Keratinocyte (primary cell): ENCODE data around the gene PCNX1. TPM values are rescaled to one million over a fixed set of nuclear protein-coding genes. Genes with fewer than 3 reads are reported as not detected.

Source experiments
- DNase-seq: peaks from one replicate; pipeline ENCODE4 v3.0.0-alpha.2; 2011; ENCODE audit warnings: low read depth, missing footprints, low spot score
- FAIRE-seq: peaks from 2 replicates; lab custom pipeline; 2011; peaks lifted over from hg19 to GRCh38; lab: Jason Lieb, UNC
- H2AFZ ChIP-seq: 2 replicates; pipeline ENCODE4 v1.6.0; 2012; ENCODE audit warnings: low read length, control low read depth, inconsistent platforms; ENCODE audit not compliant: control insufficient read depth
- H3K27ac ChIP-seq: 2 replicates; pipeline ENCODE4 v1.5.1; 2011; ENCODE audit warnings: low read length; ENCODE audit not compliant: control insufficient read depth, insufficient read depth
- H3K27me3 ChIP-seq: 3 replicates; pipeline ENCODE4 v1.6.0; 2011; ENCODE audit warnings: low read length; ENCODE audit not compliant: control insufficient read depth, insufficient read depth; ENCODE audit errors: extremely low read depth
- H3K36me3 ChIP-seq, 2 experiments: 2 replicates in 1 of 2; 3 replicates in 1 of 2; pipeline ENCODE4 v1.5.1; 2011; ENCODE audit warnings: low read length in 2 of 2, mild to moderate bottlenecking in 1 of 2; ENCODE audit not compliant: control insufficient read depth in 2 of 2, insufficient read depth in 2 of 2; ENCODE audit errors: extremely low read depth in 1 of 2
- H3K4me1 ChIP-seq: 3 replicates; pipeline ENCODE4 v1.5.1; 2011; ENCODE audit warnings: low read length; ENCODE audit not compliant: control insufficient read depth, insufficient read depth; ENCODE audit errors: extremely low read depth
- H3K4me2 ChIP-seq: 3 replicates; pipeline ENCODE4 v1.6.0; 2011; ENCODE audit warnings: low read depth, low read length; ENCODE audit not compliant: control insufficient read depth, insufficient read depth; ENCODE audit errors: extremely low read depth
- H3K4me3 ChIP-seq, 3 experiments: fragments of 200-600 bp in 1 of 3; sonication (generic) in 1 of 3; 2 replicates in 2 of 3; 3 replicates in 1 of 3; pipeline ENCODE4 v1.5.1; 2011 to 2016; ENCODE audit warnings: low read length in 3 of 3, mild to moderate bottlenecking in 3 of 3, control low read depth in 2 of 3, inconsistent platforms in 1 of 3, low read depth in 1 of 3, mixed read lengths in 1 of 3, mixed run types in 1 of 3, moderate library complexity in 1 of 3; ENCODE audit not compliant: control insufficient read depth in 2 of 3, insufficient read depth in 2 of 3; ENCODE audit errors: extremely low read depth in 1 of 3
- H3K79me2 ChIP-seq: 2 replicates; pipeline ENCODE4 v1.6.0; 2012; ENCODE audit warnings: low read length; ENCODE audit not compliant: control insufficient read depth, insufficient read depth
- H3K9ac ChIP-seq: 3 replicates; pipeline ENCODE4 v1.6.0; 2011; ENCODE audit warnings: low read length; ENCODE audit not compliant: control insufficient read depth, insufficient read depth; ENCODE audit errors: extremely low read depth
- H3K9me1 ChIP-seq: 3 replicates; pipeline ENCODE4 v1.6.0; 2011; ENCODE audit warnings: low read length; ENCODE audit not compliant: control insufficient read depth, insufficient read depth; ENCODE audit errors: extremely low read depth
- H3K9me3 ChIP-seq: 2 replicates; pipeline ENCODE4 v1.5.1; 2012; ENCODE audit warnings: low read depth, low read length; ENCODE audit not compliant: control insufficient read depth
- H4K20me1 ChIP-seq: 3 replicates; pipeline ENCODE4 v1.6.0; 2011; ENCODE audit warnings: low read length; ENCODE audit not compliant: control insufficient read depth, insufficient read depth; ENCODE audit errors: extremely low read depth
- CTCF ChIP-seq, 3 experiments: IDR thresholded peaks in 1 of 3; conservative IDR thresholded peaks in 1 of 3; optimal IDR thresholded peaks in 1 of 3; 2 replicates in 2 of 3; 3 replicates in 1 of 3; pipeline versions ENCODE3 to v1.5.1; 2011; ENCODE audit warnings: low read length in 3 of 3, mild to moderate bottlenecking in 3 of 3, moderate library complexity in 2 of 3, control low read depth in 1 of 3, inconsistent platforms in 1 of 3; ENCODE audit not compliant: insufficient read depth in 2 of 3; ENCODE audit errors: extremely low read depth in 1 of 3
- EZH2 ChIP-seq: IDR thresholded peaks from one replicate; pipeline ENCODE4 v1.6.1; 2012; ENCODE audit warnings: inconsistent platforms, mild to moderate bottlenecking, low read length, moderate library complexity
- dilution Hi-C: fragments of 300-500 bp; cut with MboI; formaldehyde crosslinking; loops from one replicate; pipeline ENCODE4 v1.7.0; 2020; ENCODE audit warnings: low sequenced_read_pairs; ENCODE audit not compliant: extremely low pct_ligation_motif_present
- polyA plus RNA-seq, 5 experiments: library from polyadenylated mRNA; depleted of rRNA in 3 of 5; stranded (reverse) in 3 of 5; stranded (forward) in 1 of 5; unstranded in 1 of 5; fragments of >200 nt; gene quantifications; 1 replicate in 1 of 5; 2 replicates in 3 of 5; 3 replicates in 1 of 5; pipeline versions ENCODE4 v1.2.1 to v1.2.3, GENCODE V29; 2011 to 2012; ENCODE audit warnings: missing spikeins in 2 of 5, low read depth in 1 of 5, low replicate concordance in 1 of 5

The PCNX1 gene
- polyA plus RNA-seq, 1 donor (not counting 4 experiments of a cell fraction or from before 2014, with no cell fraction given) = 39.8 TPM

- dilution Hi-C loops = no loop called here
- Histone ChIP-seq H3K27ac (no peak overlapping the region), H3K4me3 (no peak overlapping the region), H3K9me1 (no peaks in the 10 kb centered on the region), H3K9me3 (no peaks in the 10 kb centered on the region), H3K36me3 (no peaks in the 10 kb centered on the region), H3K9ac (no peak overlapping the region), H2AFZ (no peak overlapping the region), H3K4me2 (no peak overlapping the region), H4K20me1 (no peaks in the 10 kb centered on the region), H3K4me1 (peaks cover 12% of the 10 kb centered on the region), H3K79me2 (no peaks in the 10 kb centered on the region), H3K27me3 (no peaks in the 10 kb centered on the region)
- no peak for FAIRE-seq
- no peak for DNase-seq
- TF ChIP-seq CTCF (optimal IDR thresholded peaks at IDR 0.05 in 1 of 3, IDR thresholded peaks at IDR 0.05 in 1 of 3, conservative IDR thresholded peaks at IDR 0.05 in 1 of 3; ENCODE audit: extremely low read depth in 1 of 3, insufficient read depth in 2 of 3, low read length in 3 of 3) (no peak), EZH2 (no peak)
Observed at GRCh38 chr14:70893858-70894291, 13.4 kb upstream of the PCNX1 start.

- H2AFZ ChIP-seq = no peak overlapping the region
- dilution Hi-C loops = no loop called here
- H3K4me3 ChIP-seq = no peak overlapping the region
- H3K9ac ChIP-seq = no peak overlapping the region
- H3K4me2 ChIP-seq = no peak overlapping the region
- H3K79me2 ChIP-seq = no peaks in the 10 kb centered on the region
- no peak for DNase-seq
- H4K20me1 ChIP-seq = no peaks in the 10 kb centered on the region
- peaks cover 3% of the 10 kb centered on the region for H3K4me1 ChIP-seq
- FAIRE-seq = no peak
- no peaks in the 10 kb centered on the region for H3K27me3 ChIP-seq
- H3K9me3 ChIP-seq = no peaks in the 10 kb centered on the region
- H3K9me1 ChIP-seq = no peaks in the 10 kb centered on the region
- TF ChIP-seq CTCF (optimal IDR thresholded peaks at IDR 0.05 in 1 of 3, IDR thresholded peaks at IDR 0.05 in 1 of 3, conservative IDR thresholded peaks at IDR 0.05 in 1 of 3; ENCODE audit: extremely low read depth in 1 of 3, insufficient read depth in 2 of 3, low read length in 3 of 3) (no peak), EZH2 (no peak)
- no peaks in the 10 kb centered on the region for H3K36me3 ChIP-seq
- no peak overlapping the region for H3K27ac ChIP-seq
Observed at GRCh38 chr14:70894868-70895267, 12.4 kb upstream of the PCNX1 start.
